ENCODE measurements around the gene IQGAP3.
"Not testable (repeated sequence)": the region's sequence is repeated elsewhere in the genome, so short reads cannot be mapped to it uniquely, and the experiment has no call there.

Gene IQGAP3

GRCh38 chr1:156571261-156571852, 1.0 kb downstream of the IQGAP3 start:
- DNase-seq: no peak

DNA sequence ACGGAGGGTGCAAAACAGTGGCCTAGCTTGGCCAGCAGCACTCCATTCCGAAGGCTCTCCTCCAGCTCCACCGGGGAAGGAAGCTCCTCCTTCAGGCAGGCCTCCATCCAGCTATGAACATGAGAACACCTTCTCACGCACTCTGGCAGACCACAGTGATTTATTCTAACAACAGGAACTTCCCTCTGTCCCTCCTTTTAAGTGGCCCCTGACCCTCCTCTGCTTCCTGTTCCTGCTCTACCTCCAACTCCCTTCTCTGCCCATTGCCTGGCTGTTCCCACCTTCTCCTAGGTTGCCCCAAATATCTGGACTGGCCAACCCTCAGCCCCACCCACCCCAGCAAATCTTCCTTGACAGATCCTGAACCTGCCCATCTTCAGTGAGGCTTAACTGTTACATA, 5.9 kb downstream of the IQGAP3 start:
- no peak for DNase-seq

DNA sequence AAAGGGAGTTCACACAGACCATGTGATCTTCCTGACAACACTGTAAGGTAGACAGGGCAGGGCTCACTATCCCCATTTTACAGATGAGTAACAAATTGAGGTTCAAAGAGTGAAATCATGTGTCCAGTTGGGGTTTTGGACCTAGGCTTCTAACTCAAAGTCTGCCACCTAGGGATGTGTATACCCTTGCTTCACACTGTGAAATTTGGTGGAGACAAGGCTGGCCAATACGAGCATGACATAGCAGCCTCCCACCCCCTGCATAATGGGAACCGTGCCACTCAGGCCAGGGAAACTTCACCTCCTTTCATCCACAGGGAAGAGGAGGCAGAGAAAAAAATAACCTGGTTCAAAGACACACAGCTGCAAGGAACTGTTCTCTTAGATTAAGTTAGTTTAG, 6.8 kb downstream of the IQGAP3 start:
- no peak for DNase-seq

DNA sequence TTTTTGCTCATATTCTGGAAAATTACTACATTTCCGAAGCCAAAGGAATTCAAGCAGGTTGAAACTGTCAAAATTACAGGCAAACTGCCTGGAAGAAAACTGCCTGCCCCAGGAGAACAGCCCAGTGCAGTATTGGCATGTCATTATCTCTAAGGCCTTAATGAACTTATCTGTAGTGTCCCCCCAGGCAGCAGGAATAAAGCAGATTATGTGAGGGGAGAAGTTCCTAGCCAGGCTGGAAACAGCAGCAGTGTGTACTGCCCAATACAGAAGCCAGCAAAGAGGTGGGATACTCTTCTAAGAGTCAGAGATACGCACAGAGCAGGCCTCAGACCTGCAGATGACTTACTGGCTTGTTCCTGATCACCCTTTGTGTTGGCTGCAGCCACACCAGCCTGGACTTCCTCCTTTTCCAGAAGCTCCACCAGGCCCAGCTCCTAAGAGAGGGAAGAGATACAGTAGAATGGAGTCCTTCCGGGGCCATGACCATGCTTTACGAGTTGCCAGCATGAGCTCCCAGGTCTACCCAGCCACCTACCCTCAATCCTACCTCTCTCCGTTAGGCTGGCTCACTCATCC, 11.7 kb downstream of the IQGAP3 start:
- no peak for DNase-seq

- no peak for DNase-seq
These were observed 12.5 kb downstream of the IQGAP3 start for GRCh38 chr1:156559797-156560385.

- no peak for DNase-seq
These were observed 13.1 kb downstream of the IQGAP3 start for GRCh38 chr1:156559086-156559796.

DNA sequence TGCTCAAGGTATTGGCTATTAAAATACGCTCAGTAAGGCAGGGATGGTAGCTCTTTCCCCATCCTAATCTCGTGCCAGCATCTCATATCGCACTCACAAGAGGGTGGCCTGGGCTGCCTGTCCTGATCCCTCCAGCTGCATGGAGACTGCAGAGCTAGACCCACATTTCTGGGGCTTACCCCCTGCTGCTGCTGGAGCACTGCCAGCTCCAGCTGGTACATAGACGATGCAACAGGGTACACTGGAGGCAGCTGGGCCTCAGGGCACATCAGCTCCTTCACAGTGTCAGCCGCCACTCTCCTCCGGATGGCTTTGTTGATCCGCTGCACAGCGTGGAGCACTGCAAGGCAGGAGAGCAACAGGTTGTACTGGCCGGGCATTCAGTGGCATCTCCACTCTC, 16.0 kb downstream of the IQGAP3 start:
- DNase-seq: no peak

DNA sequence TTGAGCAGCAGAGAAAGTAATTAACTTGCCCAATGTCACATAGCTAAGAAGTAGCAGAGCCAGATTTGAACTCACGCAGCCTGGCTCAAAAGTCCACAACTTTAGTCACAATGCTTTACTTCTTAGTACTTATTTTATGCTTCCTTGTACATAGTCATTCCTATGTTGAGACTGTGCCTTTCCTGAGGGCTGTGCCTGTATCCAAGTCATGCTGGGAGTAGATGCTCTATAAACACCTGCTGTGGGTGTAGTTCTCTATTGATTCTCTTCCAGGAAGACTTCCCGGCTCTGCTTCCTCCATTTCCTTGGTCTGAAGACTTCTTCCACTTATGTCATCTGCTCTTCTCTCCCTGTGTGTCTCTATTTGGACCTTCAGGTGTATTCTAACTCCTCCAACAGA, 16.6 kb downstream of the IQGAP3 start:
- DNase-seq: no peak

DNA sequence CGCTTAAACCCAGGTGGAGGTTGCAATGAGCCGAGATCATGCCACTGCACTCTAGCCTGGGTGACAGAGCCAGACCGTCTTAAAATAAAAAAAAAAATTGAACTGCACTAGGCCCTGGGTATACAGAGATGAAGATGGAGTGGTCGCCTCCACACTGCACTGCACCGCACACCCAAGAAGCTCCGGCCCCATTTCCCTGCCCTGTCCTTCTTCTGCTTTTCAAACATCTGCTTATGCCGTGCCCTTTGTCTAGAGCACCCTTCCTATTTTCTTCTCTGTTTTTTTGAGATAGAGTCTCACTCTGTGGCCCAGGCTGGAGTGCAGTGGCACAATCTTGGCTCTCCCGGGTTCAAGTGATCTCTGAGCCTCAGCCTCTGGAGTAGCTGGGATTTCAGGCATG, 17.4 kb downstream of the IQGAP3 start:
- DNase-seq: no peak

GRCh38 chr1:156553860-156554485, 18.4 kb downstream of the IQGAP3 start:
- DNase-seq: no peak

DNA sequence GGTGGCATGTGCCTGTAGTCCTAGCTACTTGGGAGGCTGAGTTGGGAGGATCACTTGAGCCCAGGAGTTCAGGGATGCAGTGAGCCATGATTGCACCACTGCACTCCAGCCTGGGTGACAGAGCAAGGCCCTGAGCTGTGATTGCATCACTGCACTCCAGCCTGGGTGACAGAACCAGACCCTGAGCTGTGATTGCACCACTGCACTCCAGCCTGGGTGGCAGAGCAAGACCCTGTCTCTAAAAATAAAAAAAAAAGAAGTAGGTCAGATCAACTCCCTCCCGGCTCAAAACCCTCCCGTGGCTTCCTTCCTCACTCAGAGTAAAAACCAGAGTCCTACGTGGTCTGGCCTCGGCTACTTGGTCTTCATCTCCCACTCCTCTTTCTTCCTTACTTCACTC, 19.4 kb downstream of the IQGAP3 start:
- not testable (repeated sequence) for DNase-seq

DNA sequence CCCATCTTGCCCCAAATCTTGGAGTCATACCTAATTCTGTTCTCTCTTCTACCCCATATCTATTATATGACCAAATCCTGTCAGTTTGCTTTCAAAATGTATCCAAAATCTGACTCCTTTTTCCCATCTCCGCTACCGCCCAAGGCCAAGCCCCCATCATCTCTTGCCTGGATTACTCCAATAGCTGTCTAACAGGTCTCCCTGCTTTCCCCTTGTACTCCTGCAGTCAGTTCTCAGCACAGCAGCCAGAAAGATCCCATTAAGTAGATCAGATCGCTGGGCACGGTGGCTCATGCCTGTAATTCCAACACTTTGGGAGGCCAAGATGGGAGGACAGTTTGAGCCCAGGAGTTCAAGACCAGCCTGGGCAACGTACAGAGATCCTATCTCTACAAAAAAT, 19.8 kb downstream of the IQGAP3 start:
- DNase-seq: no peak

DNA sequence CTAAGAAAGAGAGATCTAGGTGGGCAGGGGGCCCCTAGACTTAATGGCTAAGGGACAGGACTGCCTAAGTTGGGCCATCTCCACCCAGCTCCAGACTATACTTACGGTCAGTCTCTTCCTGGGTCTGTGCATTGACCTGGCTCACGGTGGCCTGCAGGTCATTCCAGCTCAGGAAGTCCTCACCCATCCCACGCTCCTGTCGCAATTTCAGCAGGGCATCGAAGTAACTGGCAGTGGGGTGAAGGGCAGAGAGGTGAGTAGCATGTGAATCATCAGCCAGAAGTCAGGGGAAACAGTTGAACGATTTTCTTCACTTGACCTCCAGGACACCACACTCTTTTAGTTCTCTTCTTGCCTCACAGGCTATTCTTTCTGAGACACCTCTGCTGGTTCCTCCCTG, 20.5 kb downstream of the IQGAP3 start:
- DNase-seq: no peak

- no peak for DNase-seq
These were observed 21.2 kb downstream of the IQGAP3 start for GRCh38 chr1:156551066-156551643.

GRCh38 chr1:156550346-156550745, 22.0 kb downstream of the IQGAP3 start:
- DNase-seq: no peak

GRCh38 chr1:156549831-156550230, 22.5 kb downstream of the IQGAP3 start:
- no peak for DNase-seq

DNA sequence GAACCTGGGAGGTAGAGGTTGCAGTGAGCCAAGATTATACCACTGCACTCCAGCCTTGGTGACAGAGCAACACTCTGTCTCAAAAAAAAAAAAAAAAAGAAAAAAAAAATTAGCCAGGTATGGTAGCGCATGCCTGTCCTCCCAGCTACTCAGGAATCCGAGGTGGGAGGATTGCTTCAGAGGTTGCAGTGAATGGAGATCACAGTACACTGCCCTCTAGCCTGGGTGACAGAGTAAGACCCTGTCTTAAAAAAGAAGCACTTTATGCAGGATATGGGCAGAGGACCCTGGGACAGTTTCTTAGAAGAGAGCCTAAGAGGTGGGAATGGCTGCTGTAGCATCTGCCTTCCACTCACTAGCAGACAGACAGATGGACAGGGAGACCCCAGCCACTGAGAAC, 23.0 kb downstream of the IQGAP3 start:
- no peak for DNase-seq

DNA sequence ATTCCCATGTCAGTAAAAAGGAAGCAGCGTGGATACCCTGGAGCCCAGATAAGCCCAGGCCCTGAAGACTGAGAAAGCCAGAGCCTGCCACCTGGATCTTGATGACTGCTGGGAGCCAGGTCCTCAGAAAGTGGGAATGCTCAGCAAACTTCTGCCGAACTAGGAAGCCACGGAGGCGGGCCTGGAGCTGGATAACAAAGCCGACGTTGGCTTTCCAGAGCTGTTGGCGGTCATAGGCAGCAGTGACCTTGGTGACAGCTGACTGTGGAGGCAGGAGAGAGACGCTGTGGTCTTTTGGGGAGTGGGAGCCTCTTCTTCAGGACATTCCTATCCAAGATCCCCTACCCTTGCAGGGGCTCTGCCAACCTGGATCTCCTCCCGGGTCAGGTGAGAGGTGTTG, 24.4 kb downstream of the IQGAP3 start:
- DNase-seq: no peak

DNA sequence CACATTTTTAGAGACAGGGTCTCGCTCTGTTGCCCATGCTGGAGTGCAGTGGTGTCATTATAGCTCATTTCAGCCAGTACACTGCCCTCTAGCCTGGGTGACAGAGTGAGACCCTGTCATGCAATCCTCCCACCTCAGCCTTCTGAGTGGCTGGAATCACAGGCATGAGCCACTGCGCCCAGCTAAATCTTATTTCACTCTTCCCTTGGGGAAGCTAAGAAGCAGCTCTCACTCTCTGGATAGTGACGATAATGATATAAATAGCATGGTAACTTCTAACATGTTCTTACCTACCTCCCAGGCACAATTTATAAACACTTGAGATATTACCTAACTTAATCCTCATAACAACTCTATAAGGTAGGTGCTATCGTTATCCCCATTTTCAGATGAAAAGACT, 24.9 kb downstream of the IQGAP3 start:
- DNase-seq: no peak

DNA sequence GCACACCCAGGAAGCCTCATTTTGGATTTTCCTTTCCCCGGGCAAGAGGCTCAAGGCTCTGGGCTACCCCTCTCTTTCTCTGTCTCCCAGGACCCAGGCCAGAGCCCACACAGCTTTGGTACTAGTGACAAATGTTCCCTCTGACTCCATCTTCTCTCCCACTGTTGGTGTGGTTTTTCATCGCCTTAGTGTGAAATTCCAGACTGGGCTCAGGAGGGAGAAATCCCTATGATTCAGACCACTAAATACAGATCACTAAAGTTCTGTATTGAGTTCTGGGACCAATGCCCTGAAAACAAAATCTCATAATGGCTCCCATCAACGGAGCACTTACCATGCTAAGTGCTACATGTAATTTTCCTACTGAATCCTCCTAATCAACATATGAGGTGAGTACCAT, 26.1 kb downstream of the IQGAP3 start:
- DNase-seq: no peak

DNA sequence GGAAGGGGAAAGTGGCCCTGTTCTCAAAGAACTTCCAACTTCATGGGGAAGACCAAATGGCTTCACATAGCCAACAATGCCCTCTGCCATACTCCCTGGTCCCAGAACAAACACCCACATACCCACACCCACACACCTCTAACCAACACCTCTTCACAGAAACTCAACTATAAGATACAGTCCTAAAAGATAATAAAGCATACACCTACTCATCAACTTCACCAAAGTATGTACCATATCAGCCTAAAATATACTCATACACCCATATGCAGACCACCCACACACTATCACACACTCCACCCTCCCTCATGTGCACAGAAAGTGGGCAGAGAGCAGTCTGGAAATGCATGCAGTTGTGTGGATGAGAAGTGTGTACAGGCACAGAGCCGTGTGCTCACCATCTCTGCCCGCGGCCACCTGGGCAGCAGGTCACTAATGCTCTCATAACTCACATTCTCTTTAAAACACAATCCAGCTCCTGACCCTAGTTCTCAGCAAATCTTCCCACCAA, 27.7 kb downstream of the IQGAP3 start:
- no peak for DNase-seq

DNA sequence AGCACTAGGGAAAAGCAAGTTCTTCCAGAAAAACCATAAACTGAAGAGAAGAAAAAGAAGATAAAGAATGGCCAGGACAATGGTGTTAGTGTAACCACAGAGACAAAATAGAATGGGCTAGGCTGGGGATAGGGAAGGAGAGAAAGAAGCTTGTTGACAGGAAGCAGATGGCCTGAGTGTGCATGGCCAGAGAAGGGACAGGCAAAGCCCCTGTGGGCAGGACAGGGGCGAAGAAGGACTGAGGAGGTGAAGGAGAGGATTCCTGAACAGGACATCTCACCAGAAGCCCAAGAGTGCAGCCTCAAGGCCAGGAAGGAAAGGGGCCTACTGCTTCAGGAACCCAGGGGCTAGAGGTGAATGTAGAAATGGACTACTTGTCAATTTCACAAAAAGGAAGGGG, 29.3 kb downstream of the IQGAP3 start:
- DNase-seq: no peak

GRCh38 chr1:156540955-156541354, 31.4 kb downstream of the IQGAP3 start:
- no peak for DNase-seq

All from stimulated activated CD8-positive, alpha-beta memory T cell treated with anti-CD3 and anti-CD28 coated beads, Interleukin-4, amount 100 ng/mL, for 48 hours (primary cell).